Activated T-cell treated with anti-CD3 and anti-CD28 coated beads, Interleukin-2, amount 50 U/mL, for 4 hours (primary cell): ENCODE measurements around the gene NEUROD2. TPM values are rescaled to one million over a fixed set of nuclear protein-coding genes. Genes with fewer than 3 reads are reported as not detected.
A peak's percentile ranks its signal among the peaks of the same experiment; 100 is the strongest.

ENCODE experiments used
- ATAC-seq, 2 donors: fragments of 200-7000 bp; cut with Tn5 transposase; one replicate each; pipeline ENCODE4 v1.10.0; 2021
- DNase-seq: peaks from one replicate; pipeline ENCODE4 v3.0.0-alpha.2; 2020
- H3K27me3 Mint-ChIP-seq: one replicate; pipeline ENCODE4 v1.8.0; 2021; ENCODE audit warnings: low read depth, mixed read lengths
- H3K36me3 Mint-ChIP-seq: one replicate; pipeline ENCODE4 v1.8.0; 2022; ENCODE audit warnings: mixed read lengths; ENCODE audit not compliant: insufficient read depth
- H3K4me1 Mint-ChIP-seq: one replicate; pipeline ENCODE4 v1.8.0; 2021; ENCODE audit warnings: low read depth, mixed read lengths
- H3K4me3 Mint-ChIP-seq: one replicate; pipeline ENCODE4 v1.8.0; 2021; ENCODE audit warnings: mild to moderate bottlenecking, moderate library complexity, mixed read lengths
- H3K9me3 Mint-ChIP-seq: one replicate; pipeline ENCODE4 v1.8.0; 2021; ENCODE audit warnings: mixed read lengths
- total RNA-seq, 3 donors: library from RNA; stranded (reverse); gene quantifications; one replicate each; pipeline ENCODE4 v1.2.1, GENCODE V29; 2021

Gene NEUROD2
- total RNA-seq, 3 donors from 2014 or later = not detected

- H3K4me3 Mint-ChIP-seq = no peak overlapping the region
- no peaks in the 10 kb centered on the region for H3K36me3 Mint-ChIP-seq
- DNase-seq = no peak
- H3K4me1 Mint-ChIP-seq = peaks cover 9% of the 10 kb centered on the region
- H3K9me3 Mint-ChIP-seq = no peaks in the 10 kb centered on the region
- ATAC-seq = no peak
- peaks cover 34% of the 10 kb centered on the region for H3K27me3 Mint-ChIP-seq
Measured at GRCh38 chr17:39628655-39629493, 21.2 kb upstream of the NEUROD2 start.

GRCh38 chr17:39627712-39628516 is 20.2 kb upstream of the NEUROD2 start:
- no peak for DNase-seq
- H3K4me1 Mint-ChIP-seq = peaks cover 15% of the 10 kb centered on the region
- H3K36me3 Mint-ChIP-seq = no peaks in the 10 kb centered on the region
- peaks cover 34% of the 10 kb centered on the region for H3K27me3 Mint-ChIP-seq
- no peak overlapping the region for H3K4me3 Mint-ChIP-seq
- ATAC-seq = no peak
- H3K9me3 Mint-ChIP-seq = no peaks in the 10 kb centered on the region

GRCh38 chr17:39627047-39627711 is 19.5 kb upstream of the NEUROD2 start:
- peaks cover 20% of the 10 kb centered on the region for H3K4me1 Mint-ChIP-seq
- H3K36me3 Mint-ChIP-seq = no peaks in the 10 kb centered on the region
- ATAC-seq = no peak
- H3K9me3 Mint-ChIP-seq = no peaks in the 10 kb centered on the region
- H3K27me3 Mint-ChIP-seq = peaks cover 34% of the 10 kb centered on the region
- peak overlapping the region; percentile 16 for H3K4me3 Mint-ChIP-seq
- DNase-seq = no peak

- ATAC-seq = no peak
- Mint-ChIP-seq H3K36me3 (no peaks in the 10 kb centered on the region), H3K9me3 (no peaks in the 10 kb centered on the region), H3K27me3 (peaks cover 34% of the 10 kb centered on the region), H3K4me3 (peak within 1 kb of the TSS; percentile 16), H3K4me1 (peaks cover 25% of the 10 kb centered on the region)
- peak; percentile 27 for DNase-seq
Measured at GRCh38 chr17:39626171-39627046, 18.7 kb upstream of the NEUROD2 start, which contains the start of gene PPP1R1B. Gene PPP1R1B, plus strand, starts transcription at chr17:39626952. Its CDS starts 441 bp downstream, at chr17:39627393.

GRCh38 chr17:39625198-39625785 is 17.6 kb upstream of the NEUROD2 start:
- Mint-ChIP-seq H3K4me1 (peaks cover 23% of the 10 kb centered on the region), H3K36me3 (no peaks in the 10 kb centered on the region), H3K27me3 (peaks cover 33% of the 10 kb centered on the region), H3K4me3 (no peak overlapping the region), H3K9me3 (no peaks in the 10 kb centered on the region)
- DNase-seq (no peak), ATAC-seq (no peak)

DNA sequence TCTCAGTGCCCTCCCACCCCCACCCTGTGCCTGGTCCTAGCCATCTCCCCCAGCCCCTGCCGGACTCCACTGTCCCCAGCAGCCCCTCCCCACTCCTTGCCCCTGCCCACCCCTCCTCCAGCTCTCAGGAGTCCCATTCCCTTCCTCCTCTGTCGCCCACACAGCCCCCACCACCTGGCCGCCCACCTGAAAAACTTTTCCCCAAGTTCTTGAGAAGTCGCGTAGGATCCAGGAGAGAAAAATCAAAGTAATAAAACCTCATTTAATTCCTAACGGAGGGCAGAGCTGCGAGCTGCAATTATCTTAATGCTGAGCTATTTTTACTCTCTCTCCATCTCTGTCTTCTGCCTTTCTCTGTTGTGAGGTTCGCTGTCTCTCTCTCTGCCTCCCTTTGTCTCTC is 16.6 kb upstream of the NEUROD2 start:
- H3K36me3 Mint-ChIP-seq = no peaks in the 10 kb centered on the region
- peaks cover 31% of the 10 kb centered on the region for H3K27me3 Mint-ChIP-seq
- H3K4me3 Mint-ChIP-seq = no peak overlapping the region
- no peaks in the 10 kb centered on the region for H3K9me3 Mint-ChIP-seq
- ATAC-seq = no peak
- no peak for DNase-seq
- peaks cover 23% of the 10 kb centered on the region for H3K4me1 Mint-ChIP-seq

GRCh38 chr17:39623356-39623950 is 15.7 kb upstream of the NEUROD2 start:
- peak overlapping the region; percentile 46 for H3K4me3 Mint-ChIP-seq
- ATAC-seq = peak; percentile 29 to 45

GRCh38 chr17:39622380-39623006 is 14.8 kb upstream of the NEUROD2 start:
- Mint-ChIP-seq H3K27me3 (peaks cover 20% of the 10 kb centered on the region), H3K4me3 (peak overlapping the region; percentile 78), H3K4me1 (peaks cover 23% of the 10 kb centered on the region), H3K9me3 (no peaks in the 10 kb centered on the region), H3K36me3 (no peaks in the 10 kb centered on the region)
- DNase-seq = no peak
- ATAC-seq = peak; percentile 67 to 79

More at GRCh38 chr17:39623356-39623950, 15.7 kb upstream of the NEUROD2 start:
- DNase-seq = peak; percentile 84
- Mint-ChIP-seq H3K9me3 (no peaks in the 10 kb centered on the region), H3K27me3 (peaks cover 27% of the 10 kb centered on the region), H3K36me3 (no peaks in the 10 kb centered on the region), H3K4me1 (peaks cover 23% of the 10 kb centered on the region)

GRCh38 chr17:39621523-39622379 is 14.0 kb upstream of the NEUROD2 start:
- DNase-seq (peak; percentile 88), ATAC-seq (peak; percentile 65 to 68)
- Mint-ChIP-seq H3K9me3 (no peaks in the 10 kb centered on the region), H3K4me1 (peaks cover 21% of the 10 kb centered on the region), H3K4me3 (peak overlapping the region; percentile 78), H3K27me3 (peaks cover 18% of the 10 kb centered on the region), H3K36me3 (no peaks in the 10 kb centered on the region)

- Mint-ChIP-seq H3K4me1 (peaks cover 15% of the 10 kb centered on the region), H3K36me3 (no peaks in the 10 kb centered on the region), H3K4me3 (no peak overlapping the region), H3K9me3 (no peaks in the 10 kb centered on the region), H3K27me3 (peaks cover 2% of the 10 kb centered on the region)
- ATAC-seq (no peak), DNase-seq (no peak)
Measured at GRCh38 chr17:39619786-39620101, 12.0 kb upstream of the NEUROD2 start.

- Mint-ChIP-seq H3K9me3 (no peaks in the 10 kb centered on the region), H3K4me3 (peak overlapping the region; percentile 78), H3K36me3 (no peaks in the 10 kb centered on the region), H3K4me1 (peaks cover 15% of the 10 kb centered on the region), H3K27me3 (peaks cover 2% of the 10 kb centered on the region)
- no peak for DNase-seq
- ATAC-seq = no peak
Measured at GRCh38 chr17:39618956-39619785, 11.5 kb upstream of the NEUROD2 start.
